Measurements from ENCODE around the gene KIRREL3. TPM values are rescaled to one million over a fixed set of nuclear protein-coding genes. Genes with fewer than 3 reads are reported as not detected.

KIRREL3 gene
- total and polyA plus RNA-seq, 5 donors = 0.74 to 1.2 (median 1.0) TPM

GRCh38 chr11:126890561-126890960 lies 110.0 kb downstream of the KIRREL3 start:
- Histone ChIP-seq H3K27ac (ENCODE audit: low read length) (no peak overlapping the region), H3K27me3 (ENCODE audit: control insufficient read depth, insufficient read depth) (no peaks in the 10 kb centered on the region), H3K4me3 (ENCODE audit: low read length) (no peak overlapping the region), H3K9me3 (ENCODE audit: control insufficient read depth, low read length) (no peaks in the 10 kb centered on the region), H3K4me1 (ENCODE audit: control insufficient read depth, insufficient read depth, low read length) (no peaks in the 10 kb centered on the region)
- DNase-seq (no peak), ATAC-seq (no peak)
- intact Hi-C loops (cut with DNase I) = no loop called here
- WGBS = 69% methylated on average over 7 of the region's 7 CpGs

GRCh38 chr11:126888115-126888712 lies 112.4 kb downstream of the KIRREL3 start:
- H3K4me1 ChIP-seq (ENCODE audit: control insufficient read depth, insufficient read depth, low read length) = no peaks in the 10 kb centered on the region
- H3K27me3 ChIP-seq (ENCODE audit: control insufficient read depth, insufficient read depth) = no peaks in the 10 kb centered on the region
- intact Hi-C loops (cut with DNase I) = no loop called here
- H3K27ac ChIP-seq (ENCODE audit: low read length) = no peak overlapping the region
- WGBS = 84% methylated on average over 7 of the region's 7 CpGs
- no peak for DNase-seq
- no peaks in the 10 kb centered on the region for H3K9me3 ChIP-seq (ENCODE audit: control insufficient read depth, low read length)
- H3K4me3 ChIP-seq (ENCODE audit: low read length) = no peak overlapping the region
- no peak for ATAC-seq

DNA sequence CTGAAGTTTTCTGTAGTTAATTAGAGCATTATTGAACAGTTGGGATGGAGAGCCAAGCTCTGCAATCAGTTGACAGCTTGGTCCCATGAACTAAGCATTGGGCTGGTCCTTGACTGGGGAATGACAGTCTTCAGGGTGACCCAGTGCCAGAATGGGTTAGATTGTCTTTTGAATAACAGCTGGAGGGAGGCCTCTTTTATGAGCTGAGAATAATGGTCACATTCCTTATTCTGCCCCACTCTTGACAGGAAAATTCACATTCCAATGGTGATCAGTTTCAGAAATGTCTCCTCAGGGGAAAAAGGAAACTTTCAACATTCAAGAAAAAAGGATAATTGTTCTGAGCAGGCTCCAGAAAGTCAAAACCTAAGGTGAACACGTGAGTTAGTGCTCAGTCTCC lies 113.9 kb downstream of the KIRREL3 start:
- 61% methylated on average over 1 of the region's 1 CpG for WGBS
- DNase-seq (no peak), ATAC-seq (no peak)
- H3K4me3 ChIP-seq (ENCODE audit: low read length) = no peak overlapping the region
- H3K9me3 ChIP-seq (ENCODE audit: control insufficient read depth, low read length) = no peaks in the 10 kb centered on the region
- H3K4me1 ChIP-seq (ENCODE audit: control insufficient read depth, insufficient read depth, low read length) = no peaks in the 10 kb centered on the region
- H3K27ac ChIP-seq (ENCODE audit: low read length) = no peak overlapping the region
- H3K27me3 ChIP-seq (ENCODE audit: control insufficient read depth, insufficient read depth) = no peaks in the 10 kb centered on the region
- intact Hi-C loops (cut with DNase I) = no loop called here

DNA sequence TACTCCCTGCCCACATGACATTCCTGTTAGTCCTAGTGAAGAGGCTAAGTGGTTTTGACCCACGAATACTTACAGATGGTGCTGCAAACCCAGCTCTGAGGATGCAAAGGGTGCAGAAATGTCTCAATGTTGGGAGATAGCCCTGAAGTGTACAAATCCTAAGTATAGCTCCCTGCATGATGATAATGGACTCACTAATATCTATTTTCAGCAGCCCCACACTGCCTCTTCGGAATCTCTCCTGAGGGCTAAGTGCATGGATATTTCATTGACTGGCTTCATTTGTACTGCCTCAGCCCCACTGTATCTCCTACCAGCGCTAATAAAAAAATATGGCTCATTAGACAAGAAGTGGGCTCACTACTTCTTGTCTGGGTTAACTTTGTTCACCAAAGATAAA lies 114.5 kb downstream of the KIRREL3 start:
- H3K27ac ChIP-seq (ENCODE audit: low read length) = no peak overlapping the region

GRCh38 chr11:126884594-126884993 lies 116.0 kb downstream of the KIRREL3 start:
- intact Hi-C loops (cut with DNase I) = no loop called here
- WGBS = 76% methylated on average over 5 of the region's 5 CpGs

More for the DNA sequence above, 114.5 kb downstream of the KIRREL3 start:
- Histone ChIP-seq H3K4me1 (ENCODE audit: control insufficient read depth, insufficient read depth, low read length) (no peaks in the 10 kb centered on the region), H3K9me3 (ENCODE audit: control insufficient read depth, low read length) (no peaks in the 10 kb centered on the region), H3K27me3 (ENCODE audit: control insufficient read depth, insufficient read depth) (no peaks in the 10 kb centered on the region), H3K4me3 (ENCODE audit: low read length) (no peak overlapping the region)
- no peak for DNase-seq
- 55% methylated on average over 3 of the region's 3 CpGs for WGBS
- intact Hi-C loops (cut with DNase I) = no loop called here
- peak in 1 of 2 donors; percentile 59 for ATAC-seq

DNA sequence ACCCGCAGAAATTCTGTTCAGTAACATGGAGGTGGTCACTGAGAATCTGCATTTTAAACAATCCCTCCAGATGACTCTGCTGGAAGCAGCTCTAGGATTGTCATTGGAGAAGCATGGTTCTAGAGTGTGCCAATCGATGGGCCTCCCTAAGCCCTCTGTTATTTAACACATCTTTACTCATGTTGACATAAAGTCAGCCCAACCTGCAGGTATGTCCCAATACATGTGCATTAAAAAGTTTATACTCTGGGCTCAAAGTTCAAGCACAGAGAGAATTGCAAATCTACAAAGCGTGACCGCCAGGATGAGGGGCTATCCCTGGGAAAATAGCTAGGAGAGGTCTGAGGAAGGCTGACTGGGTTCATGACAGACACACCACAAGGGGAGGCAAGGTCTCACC lies 116.4 kb downstream of the KIRREL3 start:
- 78% methylated on average over 4 of the region's 4 CpGs for WGBS
- DNase-seq = no peak
- H3K27ac ChIP-seq (ENCODE audit: low read length) = no peak overlapping the region
- H3K4me3 ChIP-seq (ENCODE audit: low read length) = no peak overlapping the region
- intact Hi-C loops (cut with DNase I) = no loop called here
- H3K4me1 ChIP-seq (ENCODE audit: control insufficient read depth, insufficient read depth, low read length) = no peaks in the 10 kb centered on the region
- H3K27me3 ChIP-seq (ENCODE audit: control insufficient read depth, insufficient read depth) = no peaks in the 10 kb centered on the region
- no peak for ATAC-seq
- H3K9me3 ChIP-seq (ENCODE audit: control insufficient read depth, low read length) = no peaks in the 10 kb centered on the region

More at GRCh38 chr11:126884594-126884993, 116.0 kb downstream of the KIRREL3 start:
- H3K27me3 ChIP-seq (ENCODE audit: control insufficient read depth, insufficient read depth) = no peaks in the 10 kb centered on the region
- H3K4me3 ChIP-seq (ENCODE audit: low read length) = no peak overlapping the region
- DNase-seq (no peak), ATAC-seq (no peak)
- H3K27ac ChIP-seq (ENCODE audit: low read length) = no peak overlapping the region
- H3K9me3 ChIP-seq (ENCODE audit: control insufficient read depth, low read length) = no peaks in the 10 kb centered on the region
- no peaks in the 10 kb centered on the region for H3K4me1 ChIP-seq (ENCODE audit: control insufficient read depth, insufficient read depth, low read length)

DNA sequence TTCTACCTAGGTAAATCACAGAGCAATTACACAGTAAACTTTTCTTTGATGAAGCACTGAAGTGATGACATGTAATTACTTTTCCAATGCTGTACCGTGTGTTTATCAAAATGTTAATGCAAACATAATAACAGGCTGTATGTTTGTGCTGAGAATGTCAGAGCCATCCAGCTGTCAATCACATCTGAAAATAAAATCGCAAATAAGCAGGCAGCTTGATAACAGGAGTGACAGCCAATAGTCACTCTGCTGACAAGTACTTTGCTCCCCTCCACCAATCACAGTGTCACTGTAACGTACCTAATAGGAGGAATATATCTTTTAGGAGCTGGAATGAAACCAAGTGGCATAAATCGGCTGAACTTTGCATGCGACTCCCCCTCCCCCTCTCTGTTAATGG lies 119.7 kb downstream of the KIRREL3 start:
- no peak for DNase-seq
- H3K4me3 ChIP-seq (ENCODE audit: low read length) = no peak overlapping the region
- no peak for ATAC-seq
- H3K27me3 ChIP-seq (ENCODE audit: control insufficient read depth, insufficient read depth) = no peaks in the 10 kb centered on the region
- H3K9me3 ChIP-seq (ENCODE audit: control insufficient read depth, low read length) = no peaks in the 10 kb centered on the region
- intact Hi-C loops (cut with DNase I) = no loop called here
- H3K27ac ChIP-seq (ENCODE audit: low read length) = no peak overlapping the region
- H3K4me1 ChIP-seq (ENCODE audit: control insufficient read depth, insufficient read depth, low read length) = no peaks in the 10 kb centered on the region
- 60% methylated on average over 5 of the region's 5 CpGs for WGBS

DNA sequence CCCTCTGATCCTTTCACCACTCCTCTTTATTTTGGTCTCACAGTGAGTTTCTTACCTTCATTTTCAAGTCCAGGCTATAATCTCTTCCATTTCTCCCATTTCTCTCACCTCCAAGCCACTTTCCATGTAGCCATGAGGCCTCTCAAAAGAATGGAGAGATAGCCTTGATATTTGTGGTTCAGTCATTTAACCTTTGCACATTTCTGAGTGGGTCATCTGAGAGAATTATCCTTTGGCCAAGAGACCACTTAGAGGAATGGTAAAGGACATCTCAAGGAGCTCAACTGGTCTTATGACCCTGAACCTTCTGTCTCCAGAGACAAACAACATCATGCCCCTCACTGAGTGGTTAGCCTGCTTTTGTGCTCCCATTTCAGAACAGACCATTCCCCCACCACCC lies 121.1 kb downstream of the KIRREL3 start:
- ATAC-seq (no peak), DNase-seq (no peak)
- Histone ChIP-seq H3K27me3 (ENCODE audit: control insufficient read depth, insufficient read depth) (no peaks in the 10 kb centered on the region), H3K4me1 (ENCODE audit: control insufficient read depth, insufficient read depth, low read length) (no peaks in the 10 kb centered on the region), H3K9me3 (ENCODE audit: control insufficient read depth, low read length) (no peaks in the 10 kb centered on the region), H3K4me3 (ENCODE audit: low read length) (no peak overlapping the region), H3K27ac (ENCODE audit: low read length) (no peak overlapping the region)
- intact Hi-C loops (cut with DNase I) = no loop called here

DNA sequence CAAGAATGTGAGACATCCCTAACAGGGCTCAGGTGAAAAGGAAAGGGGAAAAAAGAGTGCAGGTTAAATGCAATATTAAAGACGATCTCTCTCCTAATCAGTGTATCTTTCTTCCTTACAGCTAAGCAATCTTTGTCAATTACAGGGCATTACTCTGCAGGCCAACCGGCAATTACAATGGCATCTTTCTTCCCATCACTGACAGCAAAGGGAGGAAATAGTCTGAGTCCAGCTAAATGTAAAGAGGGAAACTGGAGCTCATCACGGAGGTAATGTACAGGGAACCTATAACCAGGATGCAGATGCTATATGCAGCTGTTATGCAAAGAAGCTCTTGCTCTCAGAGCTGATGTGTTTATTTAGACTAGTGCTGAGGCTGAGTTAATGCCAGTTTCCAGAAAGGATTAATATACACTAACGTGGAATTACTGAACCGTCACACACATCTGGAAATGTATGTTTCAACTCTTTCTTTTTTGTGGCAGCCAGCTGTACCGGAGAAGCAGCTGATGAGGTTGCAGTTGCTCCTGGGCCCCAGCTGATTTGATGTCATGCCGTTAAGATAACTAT lies 121.6 kb downstream of the KIRREL3 start:
- intact Hi-C loops (cut with DNase I) = no loop called here
- Histone ChIP-seq H3K4me1 (ENCODE audit: control insufficient read depth, insufficient read depth, low read length) (no peaks in the 10 kb centered on the region), H3K9me3 (ENCODE audit: control insufficient read depth, low read length) (no peaks in the 10 kb centered on the region), H3K4me3 (ENCODE audit: low read length) (no peak overlapping the region), H3K27me3 (ENCODE audit: control insufficient read depth, insufficient read depth) (no peaks in the 10 kb centered on the region), H3K27ac (ENCODE audit: low read length) (no peak overlapping the region)
- ATAC-seq (no peak), DNase-seq (no peak)
- 76% methylated on average over 7 of the region's 7 CpGs for WGBS

DNA sequence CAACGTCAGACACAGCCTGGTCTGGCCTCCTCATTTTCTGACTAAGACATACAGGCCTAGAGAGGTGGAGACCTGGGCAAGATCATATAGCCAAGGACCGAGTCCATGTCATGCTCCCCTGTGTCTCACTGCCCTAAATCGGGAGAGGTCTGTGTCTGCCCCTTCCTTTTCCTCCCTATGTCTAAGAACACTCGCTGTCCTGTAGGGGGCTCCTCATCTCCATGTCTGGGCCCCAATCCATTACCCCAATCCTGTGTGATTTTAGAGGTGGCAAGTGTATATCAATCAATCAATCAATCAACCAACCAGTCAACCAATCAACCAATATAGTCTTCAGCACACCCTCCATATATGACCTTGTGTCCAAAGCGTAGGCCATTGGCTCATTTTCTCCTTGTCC lies 125.7 kb downstream of the KIRREL3 start:
- 56% methylated on average over 5 of the region's 5 CpGs for WGBS

DNA sequence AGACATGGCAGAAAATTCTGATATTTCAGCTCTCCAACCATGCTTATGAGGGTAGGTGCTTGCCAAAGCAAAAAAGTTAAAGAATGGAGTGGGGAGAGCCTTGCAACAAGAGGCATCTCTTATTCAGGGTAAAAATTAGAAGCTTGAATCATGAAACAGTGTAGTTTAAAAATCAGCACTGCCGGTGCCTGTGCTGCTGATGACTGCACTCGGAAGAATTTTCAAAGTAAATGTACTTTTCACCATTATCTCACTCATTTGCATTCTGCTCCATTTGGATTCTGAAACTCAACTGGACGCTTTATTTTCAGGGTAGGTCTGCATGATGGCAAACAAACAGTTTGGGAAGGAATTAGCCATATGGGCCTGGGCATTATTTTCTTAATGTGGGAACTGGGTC lies 126.3 kb downstream of the KIRREL3 start:
- Histone ChIP-seq H3K27ac (ENCODE audit: low read length) (no peak overlapping the region), H3K4me3 (ENCODE audit: low read length) (no peak overlapping the region), H3K27me3 (ENCODE audit: control insufficient read depth, insufficient read depth) (no peaks in the 10 kb centered on the region), H3K9me3 (ENCODE audit: control insufficient read depth, low read length) (no peaks in the 10 kb centered on the region), H3K4me1 (ENCODE audit: control insufficient read depth, insufficient read depth, low read length) (no peaks in the 10 kb centered on the region)
- ATAC-seq (no peak), DNase-seq (no peak)
- 85% methylated on average over 3 of the region's 3 CpGs for WGBS
- intact Hi-C loops (cut with DNase I) = no loop called here

More for the DNA sequence above, 125.7 kb downstream of the KIRREL3 start:
- Histone ChIP-seq H3K27ac (ENCODE audit: low read length) (no peak overlapping the region), H3K27me3 (ENCODE audit: control insufficient read depth, insufficient read depth) (no peaks in the 10 kb centered on the region), H3K4me3 (ENCODE audit: low read length) (no peak overlapping the region), H3K4me1 (ENCODE audit: control insufficient read depth, insufficient read depth, low read length) (no peaks in the 10 kb centered on the region), H3K9me3 (ENCODE audit: control insufficient read depth, low read length) (no peaks in the 10 kb centered on the region)
- no peak for DNase-seq
- ATAC-seq = no peak
- intact Hi-C loops (cut with DNase I) = no loop called here

DNA sequence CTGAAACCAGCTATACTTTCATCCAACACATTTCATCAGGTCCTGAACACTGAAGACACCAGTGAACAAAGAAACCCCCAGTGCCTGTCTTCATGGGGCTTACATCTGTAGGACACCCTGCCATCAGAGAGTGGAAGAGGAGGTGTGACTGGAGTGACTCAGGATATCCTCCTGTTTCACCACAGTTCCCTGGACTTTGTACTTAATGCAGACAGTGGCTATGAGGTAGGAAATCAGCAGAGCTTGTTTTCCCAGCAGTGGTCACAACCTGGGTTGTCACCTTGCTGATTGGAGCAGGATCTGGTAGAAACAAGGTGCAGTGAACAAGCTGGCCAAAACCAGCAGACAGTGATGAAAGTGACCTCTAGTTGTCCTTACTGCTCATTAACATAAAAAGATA lies 128.8 kb downstream of the KIRREL3 start:
- no peak overlapping the region for H3K4me3 ChIP-seq (ENCODE audit: low read length)
- no peaks in the 10 kb centered on the region for H3K9me3 ChIP-seq (ENCODE audit: control insufficient read depth, low read length)
- ATAC-seq (no peak), DNase-seq (no peak)
- H3K27me3 ChIP-seq (ENCODE audit: control insufficient read depth, insufficient read depth) = no peaks in the 10 kb centered on the region
- intact Hi-C loops (cut with DNase I) = no loop called here
- no peaks in the 10 kb centered on the region for H3K4me1 ChIP-seq (ENCODE audit: control insufficient read depth, insufficient read depth, low read length)
- H3K27ac ChIP-seq (ENCODE audit: low read length) = no peak overlapping the region

Measured in right cardiac atrium (tissue), 5 donors.